ENCODE results near the gene CEP112.
"Not testable (repeated sequence)": the region's sequence is repeated elsewhere in the genome, so short reads cannot be mapped to it uniquely, and the experiment has no call there.

CEP112 gene

DNA sequence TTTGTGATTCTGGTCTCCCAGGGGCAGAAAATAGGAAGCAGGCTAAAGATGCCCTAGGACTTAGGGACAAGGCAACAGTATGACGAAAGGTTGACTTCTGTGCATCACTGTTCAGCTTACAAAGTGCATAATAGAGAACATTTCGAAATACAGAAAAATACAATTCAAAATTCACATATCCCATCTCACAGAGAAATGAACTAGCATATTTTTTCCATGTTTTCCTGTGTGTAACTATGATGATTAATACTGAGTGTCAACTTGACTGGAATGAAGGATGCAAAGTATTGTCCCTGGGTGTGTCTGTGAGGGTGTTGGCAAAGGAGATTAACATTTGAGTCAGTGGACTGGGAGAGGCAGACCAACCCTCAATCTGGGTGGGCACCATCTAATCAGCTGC is 365.4 kb downstream of the CEP112 start:
- not testable (repeated sequence) for DNase-seq (ENCODE audit: low read depth in 2 of 2)

DNA sequence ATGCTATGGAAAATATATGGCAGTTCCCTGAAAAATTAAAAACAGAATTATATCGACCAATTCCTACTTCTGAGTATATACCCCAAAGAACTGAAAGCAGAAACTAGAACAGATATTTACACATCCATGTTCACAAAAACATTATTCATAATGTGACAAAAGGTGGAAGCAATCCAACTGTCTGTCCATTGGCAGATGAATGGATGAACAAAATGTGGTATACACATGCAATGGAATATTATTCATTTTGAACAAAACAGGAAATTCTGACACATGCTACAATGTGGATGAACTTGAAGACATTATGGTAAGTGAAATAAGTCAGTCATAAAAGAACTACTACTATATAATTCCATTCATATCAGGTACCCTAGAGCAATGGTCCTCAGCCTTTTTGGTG is 367.0 kb downstream of the CEP112 start:
- DNase-seq (ENCODE audit: low read depth in 2 of 2) = no peak

DNA sequence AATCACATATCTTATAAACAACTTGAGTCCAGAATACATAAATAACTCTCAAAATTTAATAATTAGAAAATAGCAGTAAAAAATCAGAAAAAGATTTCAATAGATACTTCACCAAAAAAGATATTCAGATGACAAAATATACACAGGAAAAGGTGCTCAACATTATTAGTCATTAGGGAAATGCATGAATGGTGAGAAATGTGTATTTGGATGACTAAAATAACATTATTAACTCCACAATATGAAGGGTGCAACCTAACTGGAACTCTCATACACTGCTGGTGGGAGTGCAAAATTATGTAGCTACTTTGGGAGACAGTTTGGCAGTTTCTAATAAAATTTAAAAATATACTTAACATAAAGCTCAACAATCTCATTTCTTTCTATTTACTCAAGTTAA is 368.2 kb downstream of the CEP112 start:
- no peak for DNase-seq (ENCODE audit: low read depth in 2 of 2)

DNA sequence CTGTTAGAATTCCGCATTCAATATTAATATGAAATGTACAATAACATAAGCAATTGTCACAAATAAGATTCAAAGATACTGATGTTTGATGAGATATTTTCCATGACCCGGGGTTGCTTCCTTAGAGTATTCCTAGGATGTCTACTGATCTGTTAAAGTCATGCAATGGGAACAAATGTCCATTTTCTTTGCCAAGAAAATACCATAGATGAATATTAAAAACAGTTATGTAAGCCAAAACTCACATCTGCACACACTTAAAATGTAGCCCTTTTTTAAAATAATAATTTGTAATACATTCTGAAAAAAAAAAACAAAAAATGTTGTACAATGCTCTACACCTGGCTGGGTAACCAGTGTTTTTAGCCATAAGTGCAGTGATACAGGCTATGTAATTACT is 371.1 kb downstream of the CEP112 start:
- DNase-seq (ENCODE audit: low read depth in 2 of 2) = no peak

DNA sequence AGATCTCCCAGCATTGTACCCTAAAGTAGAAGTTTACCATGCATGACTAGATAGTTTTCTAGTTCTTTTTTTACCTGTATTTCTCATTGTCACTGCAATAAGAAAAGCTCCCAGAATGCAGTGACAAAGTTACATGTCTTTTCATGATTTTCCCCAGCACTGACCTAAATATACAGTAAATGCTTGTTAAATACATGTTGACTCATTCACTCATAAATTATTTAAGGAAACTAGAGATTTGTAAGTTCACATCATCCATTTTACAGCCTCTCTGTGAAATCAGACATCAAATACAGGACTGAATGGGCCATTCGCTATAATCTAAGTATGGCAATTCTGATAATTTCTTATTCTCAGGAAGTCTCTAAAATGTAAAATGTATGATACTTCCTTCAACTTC is 371.6 kb downstream of the CEP112 start:
- no peak for DNase-seq (ENCODE audit: low read depth in 2 of 2)

DNA sequence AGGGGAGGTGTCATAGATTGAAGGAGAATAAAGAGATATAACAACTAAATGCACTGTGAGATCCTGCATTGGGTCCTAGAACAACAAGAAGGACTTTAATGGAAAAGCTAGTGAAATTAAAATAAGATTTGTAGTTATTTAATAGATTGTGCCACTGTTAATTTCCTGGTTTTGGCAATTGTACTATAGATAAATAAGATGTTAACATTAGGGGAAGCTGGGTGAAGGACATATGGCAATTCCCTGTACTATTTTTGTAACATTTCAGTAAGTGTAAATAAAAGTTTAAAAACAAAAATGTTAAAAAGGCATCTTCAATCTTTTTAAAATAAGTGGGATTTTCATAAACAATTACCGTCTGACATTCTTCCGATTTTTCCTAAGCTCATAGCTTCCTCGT is 372.1 kb downstream of the CEP112 start:
- no peak for DNase-seq (ENCODE audit: low read depth in 2 of 2)

GRCh38 chr17:65817951-65818350 is 374.0 kb downstream of the CEP112 start:
- DNase-seq (ENCODE audit: low read depth in 2 of 2) = no peak

DNA sequence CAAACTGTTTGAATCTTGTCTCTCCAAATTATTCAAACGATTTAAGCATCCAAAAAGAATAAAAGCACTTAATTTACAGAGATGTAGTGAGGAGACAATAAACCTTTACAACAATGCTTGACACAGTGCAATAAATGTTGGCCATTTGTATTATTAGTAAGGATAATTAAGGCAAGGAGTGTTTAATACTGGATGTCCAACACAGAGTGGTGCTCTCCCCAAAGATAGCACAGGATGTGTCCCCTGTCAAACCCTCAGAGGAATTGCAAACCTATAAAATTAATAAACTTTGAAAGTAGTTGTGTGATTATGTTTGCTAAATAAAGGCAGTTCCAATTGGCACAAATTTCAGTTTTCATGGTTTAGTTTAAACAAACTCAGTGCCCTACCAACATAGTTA is 377.5 kb downstream of the CEP112 start:
- DNase-seq (ENCODE audit: low read depth in 2 of 2) = no peak

- DNase-seq (ENCODE audit: low read depth in 2 of 2) = no peak
Observed at GRCh38 chr17:65813306-65813705, 378.6 kb downstream of the CEP112 start.

DNA sequence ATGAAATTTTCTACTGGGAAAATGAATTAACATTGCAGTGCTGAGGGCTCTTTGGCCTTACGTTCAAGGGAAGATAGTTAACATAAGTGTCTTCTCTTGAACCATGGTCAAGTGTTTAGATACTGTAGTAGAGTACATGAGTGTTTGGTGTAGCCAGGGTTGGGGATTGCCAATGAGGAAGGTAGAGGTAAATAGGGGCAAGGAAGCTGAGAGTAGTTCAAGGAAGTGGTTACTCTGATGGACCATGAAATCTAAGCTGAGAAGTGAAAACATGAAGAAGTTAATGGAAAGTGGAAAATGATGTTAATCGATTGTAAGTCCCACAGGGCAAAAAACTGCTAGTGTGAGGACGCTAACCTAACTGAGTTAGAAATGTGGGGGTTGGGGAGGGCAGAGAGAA is 380.9 kb downstream of the CEP112 start:
- no peak for DNase-seq (ENCODE audit: low read depth in 2 of 2)

DNA sequence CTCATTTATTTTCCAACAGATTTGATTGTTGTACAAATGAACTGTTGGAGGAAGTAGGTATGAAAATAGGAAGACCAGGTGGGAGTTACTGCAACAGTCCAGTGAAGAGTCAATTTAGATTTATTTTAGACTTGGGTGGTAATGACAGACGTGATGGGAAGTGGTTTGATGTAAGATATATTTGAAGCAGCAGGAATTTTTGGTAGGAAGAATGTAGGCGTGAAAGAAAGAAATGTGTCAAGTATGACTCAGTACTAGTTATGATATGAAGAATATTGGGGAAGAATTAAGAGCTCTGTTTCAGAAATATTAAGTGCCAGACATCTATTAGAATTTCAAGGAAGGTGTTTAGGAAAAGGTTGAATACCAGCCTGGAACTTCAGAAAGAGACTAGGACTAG is 382.6 kb downstream of the CEP112 start:
- no peak for DNase-seq (ENCODE audit: low read depth in 2 of 2)

DNA sequence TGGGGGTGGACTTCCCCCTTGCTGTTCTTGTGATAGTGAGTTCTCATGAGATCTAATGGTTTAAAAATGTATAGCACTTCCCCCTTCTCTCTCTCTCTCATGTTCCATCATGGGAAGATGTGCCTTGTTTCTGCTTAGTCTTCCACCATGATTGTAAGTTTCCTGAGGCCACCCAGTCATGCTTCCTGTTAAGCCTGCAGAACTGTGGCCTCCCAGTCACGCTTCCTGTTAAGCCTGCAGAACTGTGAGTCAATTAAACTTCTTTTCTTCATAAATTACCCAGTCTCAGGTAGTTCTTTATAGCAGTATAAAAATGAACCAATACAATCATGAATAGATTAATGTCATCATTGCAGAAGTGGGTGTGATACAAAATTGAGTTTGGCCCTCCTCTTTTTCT is 383.4 kb downstream of the CEP112 start:
- DNase-seq (ENCODE audit: low read depth in 2 of 2) = not testable (repeated sequence)

- DNase-seq (ENCODE audit: low read depth in 2 of 2) = no peak
Observed at GRCh38 chr17:65807361-65807760, 384.6 kb downstream of the CEP112 start.

DNA sequence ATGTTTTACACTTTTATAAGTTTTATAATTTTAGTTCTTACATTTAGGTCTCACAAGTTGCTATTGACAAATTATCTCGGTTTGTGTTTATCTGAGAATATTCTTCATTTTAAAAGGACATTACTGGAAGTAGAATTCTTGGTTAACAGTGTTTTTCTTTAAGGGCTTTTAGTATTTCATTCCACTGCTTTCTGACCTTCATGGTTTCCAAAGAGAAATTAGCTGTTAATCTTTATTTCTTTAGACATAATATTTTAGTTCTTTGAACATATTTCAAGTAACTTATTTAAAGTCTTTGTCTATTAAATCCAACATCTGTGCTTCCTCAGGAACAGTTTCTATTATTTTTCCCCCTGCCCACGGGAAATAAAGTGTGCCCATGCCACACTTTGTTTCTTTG is 390.4 kb downstream of the CEP112 start:
- no peak for DNase-seq (ENCODE audit: low read depth in 2 of 2)

GRCh38 chr17:65800655-65801054 is 391.3 kb downstream of the CEP112 start:
- DNase-seq (ENCODE audit: low read depth in 2 of 2) = no peak

DNA sequence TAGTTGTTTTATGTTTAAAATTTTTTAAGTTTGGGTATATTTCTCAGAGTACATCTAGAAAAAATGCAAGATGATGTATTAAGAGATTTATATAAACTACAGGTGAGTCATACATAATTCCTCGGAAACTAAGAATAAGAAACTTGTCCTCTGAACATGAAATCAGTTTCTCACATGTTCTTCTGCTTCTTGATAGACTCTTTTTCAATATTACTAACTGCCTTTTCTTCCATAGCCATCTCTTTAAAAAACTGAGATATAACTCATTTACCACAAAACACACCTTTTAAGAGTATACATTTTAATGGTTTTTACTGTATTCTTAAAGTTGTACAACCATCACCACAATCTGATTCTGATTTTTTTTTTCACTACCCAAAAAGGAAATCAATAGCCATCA is 392.1 kb downstream of the CEP112 start:
- DNase-seq (ENCODE audit: low read depth in 2 of 2) = no peak

DNA sequence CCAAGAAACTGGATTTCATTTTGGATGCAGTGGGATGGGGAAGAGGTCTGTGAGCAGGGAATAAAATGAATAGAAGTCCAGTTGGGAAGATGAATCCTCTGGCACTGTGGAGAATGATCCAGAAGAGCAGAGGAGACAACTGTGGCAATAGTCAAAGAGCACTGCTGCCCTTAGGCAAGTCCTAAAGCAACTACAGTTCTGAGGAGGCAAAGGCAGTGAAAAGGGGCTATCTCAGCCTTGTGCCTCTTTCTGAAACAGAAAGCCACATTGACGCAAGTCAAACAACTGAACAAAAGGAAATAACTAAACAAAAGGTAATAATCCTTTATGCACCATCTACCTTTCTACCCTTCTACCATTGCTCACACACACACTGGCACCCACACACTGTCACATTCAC is 392.5 kb downstream of the CEP112 start:
- no peak for DNase-seq (ENCODE audit: low read depth in 2 of 2)

GRCh38 chr17:65797809-65798208 is 394.1 kb downstream of the CEP112 start:
- DNase-seq (ENCODE audit: low read depth in 2 of 2) = no peak

GRCh38 chr17:65797101-65797500 is 394.8 kb downstream of the CEP112 start:
- DNase-seq (ENCODE audit: low read depth in 2 of 2) = no peak

DNA sequence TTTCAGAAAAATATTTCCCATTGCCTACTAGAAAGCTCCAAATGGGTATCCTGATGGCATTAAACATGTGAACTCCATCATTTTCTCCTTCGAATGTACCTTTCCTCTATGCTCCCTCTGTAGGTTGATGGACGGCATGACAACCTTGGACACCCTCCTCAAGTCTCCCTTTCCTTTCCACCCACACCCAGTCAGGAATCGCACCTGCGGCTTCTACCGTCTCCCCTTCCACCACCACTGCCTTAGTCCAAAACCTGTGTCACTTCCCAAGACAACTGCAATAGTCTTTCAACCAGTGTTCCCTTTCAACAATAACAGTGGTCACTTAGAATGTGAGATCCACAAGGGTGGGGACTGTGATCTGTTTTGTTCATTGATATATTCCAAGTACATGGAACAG is 397.4 kb downstream of the CEP112 start:
- DNase-seq (ENCODE audit: low read depth in 2 of 2) = no peak

DNA sequence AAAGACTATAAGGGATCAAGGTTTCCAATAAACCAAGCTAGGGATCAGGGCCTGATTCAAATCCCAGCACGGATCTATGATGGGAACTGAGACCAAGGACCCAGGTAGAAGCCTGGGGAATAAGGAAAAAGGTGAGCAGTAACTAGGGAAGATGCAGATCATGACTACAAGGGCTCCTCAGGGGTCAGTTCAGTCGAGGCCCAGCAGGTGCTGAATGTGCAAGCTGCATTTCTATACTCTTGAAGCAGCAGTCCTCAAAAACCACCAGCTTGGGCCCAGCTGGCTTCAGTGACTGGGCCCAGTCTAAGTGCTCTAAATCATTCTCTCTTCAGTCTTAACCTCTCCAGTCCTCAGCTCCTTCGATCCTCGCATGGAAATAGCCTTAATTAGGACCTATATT is 401.7 kb downstream of the CEP112 start:
- DNase-seq (ENCODE audit: low read depth in 2 of 2) = no peak

DNA sequence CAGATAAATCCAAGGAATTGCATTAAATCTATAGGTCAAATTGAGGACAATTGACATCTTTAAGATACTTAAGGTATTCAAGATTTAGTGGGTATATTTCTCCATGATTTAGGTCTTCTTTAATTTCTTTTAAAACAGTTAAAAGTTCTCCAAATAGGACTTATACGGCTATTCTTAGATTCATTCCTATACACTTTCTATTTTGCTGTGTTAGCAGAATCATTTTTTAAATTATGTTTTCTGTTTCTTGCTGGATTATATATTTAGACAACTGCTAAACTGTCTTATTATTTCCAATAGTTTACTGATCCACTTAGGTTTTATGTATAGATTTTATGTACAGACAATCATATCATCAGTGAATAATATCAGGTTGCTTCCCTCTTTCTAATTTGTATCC is 404.4 kb downstream of the CEP112 start:
- DNase-seq (ENCODE audit: low read depth in 2 of 2) = no peak

DNA sequence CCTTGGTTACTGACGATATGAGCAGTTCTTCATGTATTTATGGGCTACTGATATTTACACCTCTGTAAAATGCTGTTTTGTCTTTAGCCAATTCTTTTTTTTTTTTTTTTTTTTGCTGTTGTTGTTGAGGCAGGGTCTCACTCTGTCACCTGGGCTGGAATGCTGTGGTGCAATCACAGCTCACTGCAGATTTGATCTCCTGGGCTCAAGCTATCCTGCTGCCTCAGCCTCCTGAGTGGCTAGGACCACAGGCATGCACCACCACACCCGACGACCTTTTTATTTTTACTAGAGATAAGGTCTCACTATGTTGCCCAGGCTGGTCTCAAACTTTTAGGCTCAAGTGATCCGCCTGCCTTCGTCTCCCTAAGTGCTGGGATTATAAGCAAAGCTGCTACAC is 405.5 kb downstream of the CEP112 start:
- no peak for DNase-seq (ENCODE audit: low read depth in 2 of 2)

DNA sequence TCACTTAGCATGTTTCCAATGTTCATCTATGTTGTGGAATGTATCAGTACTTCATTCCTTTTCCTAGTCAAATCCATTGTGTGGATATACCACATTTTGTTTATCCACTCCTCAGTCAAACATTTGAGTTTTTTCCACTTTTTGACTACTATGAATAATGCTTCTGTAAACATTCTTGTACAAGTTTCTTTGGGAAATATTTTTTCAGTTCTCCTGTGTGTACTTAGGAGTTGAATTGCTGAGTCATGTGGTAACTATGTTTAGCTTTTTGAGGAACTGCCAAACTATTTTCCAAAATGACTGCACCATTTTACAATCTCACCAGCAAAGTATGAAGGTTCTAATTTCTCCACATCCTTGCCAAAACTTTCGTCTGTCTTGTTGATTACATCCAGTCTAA is 406.8 kb downstream of the CEP112 start:
- no peak for DNase-seq (ENCODE audit: low read depth in 2 of 2)

DNA sequence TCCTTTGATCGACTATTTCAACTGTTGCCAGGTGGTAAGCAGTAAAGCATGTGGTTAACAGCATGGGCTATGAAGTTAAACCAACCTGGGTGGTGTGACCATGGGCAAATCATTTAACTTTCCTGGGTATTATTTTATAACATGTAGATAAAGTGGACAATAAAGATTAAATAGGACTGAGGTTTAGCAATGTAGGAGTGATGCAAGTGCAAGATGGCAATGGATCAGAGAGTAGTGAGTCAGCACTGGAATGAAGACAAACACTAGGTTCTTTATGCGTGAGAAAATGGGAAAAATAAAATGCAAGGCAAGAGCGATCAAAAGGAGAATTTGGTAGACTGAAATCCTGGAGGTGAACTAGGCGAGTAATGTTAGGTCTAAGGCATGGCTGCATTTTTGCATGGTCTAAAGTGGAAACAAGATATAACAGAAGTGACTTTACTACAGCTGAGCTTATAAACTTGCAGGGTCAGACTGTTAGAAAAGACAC is 408.0 kb downstream of the CEP112 start:
- no peak for DNase-seq (ENCODE audit: low read depth in 2 of 2)

Data from stimulated activated CD4-positive, alpha-beta T cell treated with anti-CD3 and anti-CD28 coated beads, Interleukin-12 subunit alpha, Interleukin-12 subunit beta, amount 100 ng/mL, for 24 hours (primary cell).